ENCODE measurements around the gene CAMK1D.

Gene CAMK1D

GRCh38 chr10:12667052-12667451 is 317.7 kb downstream of the CAMK1D start:
- no peak for TF ChIP-seq CTCF (IDR thresholded peaks at IDR 0.05)

- TF ChIP-seq CTCF (IDR thresholded peaks at IDR 0.05): no peak
These were observed 319.3 kb downstream of the CAMK1D start for GRCh38 chr10:12668634-12669033.

- TF ChIP-seq CTCF (IDR thresholded peaks at IDR 0.05): no peak
These were observed 320.7 kb downstream of the CAMK1D start for GRCh38 chr10:12670004-12670403.

GRCh38 chr10:12675186-12675585 is 325.8 kb downstream of the CAMK1D start:
- no peak for TF ChIP-seq CTCF (IDR thresholded peaks at IDR 0.05)

- no peak for TF ChIP-seq CTCF (IDR thresholded peaks at IDR 0.05)
These were observed 330.3 kb downstream of the CAMK1D start for GRCh38 chr10:12679636-12680035.

GRCh38 chr10:12681252-12681651 is 331.9 kb downstream of the CAMK1D start:
- no peak for TF ChIP-seq CTCF (IDR thresholded peaks at IDR 0.05)

- no peak for TF ChIP-seq CTCF (IDR thresholded peaks at IDR 0.05)
These were observed 335.4 kb downstream of the CAMK1D start for GRCh38 chr10:12684784-12685183.
